K562 (cell line): ENCODE measurements around the gene LGR6. TPM values are rescaled to one million over a fixed set of nuclear protein-coding genes. Genes with fewer than 3 reads are reported as not detected.

Experiments
- ATAC-seq: fragments of 200-7000 bp; cut with Tn5 transposase; 3 replicates; pipeline ENCODE4 v1.9.1; 2020; ENCODE audit warnings: moderate library complexity
- BruUV-seq: library from RNA; stranded (reverse); fragments of 400-500 nt; replicated peaks from 2 replicates; lab custom pipeline; 2021; lab: Mats Ljungman, UMichigan
- CTCF ChIA-PET: fragments of 300-600 bp; formaldehyde crosslinking; extraction: SDS; loops from one replicate; lab custom pipeline; 2021; ENCODE audit warnings: low intra/inter-chr PET ratio; lab: Yijun Ruan, JAX
- POLR2A ChIA-PET: fragments of 300-600, 350-650 bp; sonication (Branson Sonifier 250); formaldehyde crosslinking; extraction: SDS; loops from one replicate; lab custom pipeline; 2021; ENCODE audit warnings: antibody characterized with exemption, inconsistent platforms; lab: Yijun Ruan, JAX
- DNase-seq, 4 experiments: peaks; one replicate each; pipeline versions ENCODE4 v3.0.0 to v3.0.0-alpha.2; 2011 to 2018; ENCODE audit warnings: low spot score in 3 of 4, mixed read lengths in 3 of 4; ENCODE audit errors: extremely low read depth in 1 of 4
- FAIRE-seq: peaks from 2 replicates; lab custom pipeline; 2011; peaks lifted over from hg19 to GRCh38; lab: Jason Lieb, UNC
- H2AFZ ChIP-seq: 2 replicates; pipeline ENCODE4 v1.6.0; 2011; ENCODE audit warnings: low read depth, low read length, control low read depth, inconsistent platforms
- H3K27ac ChIP-seq: fragments of 200-600 bp; 3 replicates; pipeline ENCODE4 v1.8.0; 2011; ENCODE audit warnings: low read depth, mild to moderate bottlenecking, control low read depth, inconsistent platforms, low read length, moderate library complexity, mixed read lengths; ENCODE audit errors: extremely low read depth
- H3K27me3 ChIP-seq, 2 experiments: fragments of 300-600 bp in 1 of 2; 2 replicates in 1 of 2; 3 replicates in 1 of 2; pipeline versions ENCODE4 v1.6.0 to v1.8.0; 2011; ENCODE audit warnings: inconsistent platforms in 2 of 2, low read length in 2 of 2, mild to moderate bottlenecking in 1 of 2, mixed read lengths in 1 of 2, moderate library complexity in 1 of 2; ENCODE audit not compliant: control insufficient read depth in 2 of 2, insufficient read depth in 2 of 2
- H3K36me3 ChIP-seq: fragments of 300-600 bp; 3 replicates; pipeline ENCODE4 v1.8.0; 2011; ENCODE audit warnings: mild to moderate bottlenecking, low read length, inconsistent platforms; ENCODE audit not compliant: control insufficient read depth, insufficient read depth
- H3K4me1 ChIP-seq, 2 experiments: fragments of 200-600 bp in 1 of 2; replicated peaks in 1 of 2; 2 replicates in 1 of 2; 3 replicates in 1 of 2; pipeline versions ENCODE4 v1.5.1 to v1.8.0; 2011; ENCODE audit warnings: inconsistent platforms in 2 of 2, low read length in 2 of 2, mild to moderate bottlenecking in 1 of 2, mixed read lengths in 1 of 2, moderate library complexity in 1 of 2; ENCODE audit not compliant: control insufficient read depth in 2 of 2, insufficient read depth in 2 of 2
- H3K4me2 ChIP-seq: 2 replicates; pipeline ENCODE4 v1.6.1; 2011; ENCODE audit warnings: low read length, control low read depth, inconsistent platforms, mixed read lengths; ENCODE audit not compliant: insufficient read depth
- H3K4me3 ChIP-seq: fragments of 200-600 bp; sonication (generic), shearing (Covaris generic); 2 replicates; pipeline ENCODE4 v1.5.1; 2016; ENCODE audit warnings: control low read depth, inconsistent platforms
- H3K79me2 ChIP-seq: fragments of 200-600 bp; 3 replicates; pipeline ENCODE4 v1.8.0; 2011; ENCODE audit warnings: low read length, inconsistent platforms; ENCODE audit not compliant: control insufficient read depth, insufficient read depth
- H3K9ac ChIP-seq, 2 experiments: 2 replicates each; pipeline versions ENCODE4 v1.6.0 to v1.6.1; 2011; ENCODE audit warnings: low read depth in 2 of 2, low read length in 2 of 2, control low read depth in 1 of 2, inconsistent platforms in 1 of 2, mild to moderate bottlenecking in 1 of 2, mixed read lengths in 1 of 2; ENCODE audit not compliant: insufficient read depth in 1 of 2
- H3K9me1 ChIP-seq: one replicate; pipeline ENCODE4 v1.6.0; 2011; ENCODE audit warnings: inconsistent platforms, mild to moderate bottlenecking, low read length, moderate library complexity; ENCODE audit not compliant: control insufficient read depth, insufficient read depth
- H3K9me3 ChIP-seq: replicated peaks from 2 replicates; pipeline ENCODE4 v1.5.1; 2011; ENCODE audit warnings: low read depth, low read length, inconsistent platforms; ENCODE audit not compliant: control insufficient read depth, insufficient read depth
- H4K20me1 ChIP-seq: replicated peaks from 2 replicates; pipeline ENCODE4 v1.6.1; 2011; ENCODE audit warnings: low read length, inconsistent platforms, mixed read lengths; ENCODE audit not compliant: control insufficient read depth, insufficient read depth
- FIP1L1 ChIP-seq: fragments of 200-400 bp; formaldehyde crosslinking; IDR thresholded peaks from 2 replicates; pipeline ENCODE4 v1.6.1; 2018; ENCODE audit warnings: mild to moderate bottlenecking, low read depth, low read length; ENCODE audit not compliant: poor library complexity, severe bottlenecking
- HES1 ChIP-seq: fragments of 450-650 bp; IDR thresholded peaks from 2 replicates; pipeline ENCODE4 v1.6.1; 2016; ENCODE audit warnings: low read depth, mild to moderate bottlenecking, moderate library complexity
- MYC ChIP-seq, 2 experiments: fragments of 250-450 bp in 1 of 2; sonication (Bioruptor Pico) in 1 of 2; IDR thresholded peaks; 2 replicates each; pipeline versions ENCODE4 v1.5.1 to v1.6.1; 2012 to 2021; ENCODE audit warnings: low read depth in 2 of 2, borderline replicate concordance in 1 of 2, improper control_type of control experiment in 1 of 2, low read length in 1 of 2, mild to moderate bottlenecking in 1 of 2, moderate library complexity in 1 of 2
- NFE2L1 ChIP-seq: fragments of 450-650 bp; IDR thresholded peaks from 2 replicates; pipeline ENCODE4 v1.6.1; 2016; ENCODE audit warnings: missing genetic modification characterization, low read depth, mild to moderate bottlenecking, missing compliant biosample characterization, moderate library complexity, borderline replicate concordance
- PTRF ChIP-seq: fragments of 450-650 bp; IDR thresholded peaks from 2 replicates; pipeline ENCODE4 v1.6.1; 2016; ENCODE audit warnings: mild to moderate bottlenecking, missing genetic modification characterization, missing compliant biosample characterization
- PTTG1 ChIP-seq: fragments of 450-650 bp; IDR thresholded peaks from 2 replicates; pipeline ENCODE4 v1.6.1; 2016; ENCODE audit warnings: low read depth, mild to moderate bottlenecking, missing genetic modification characterization, missing compliant biosample characterization
- ZBTB17 ChIP-seq: fragments of 450-650 bp; formaldehyde crosslinking; IDR thresholded peaks from 2 replicates; pipeline ENCODE4 v1.4.0; 2020; ENCODE audit warnings: mild to moderate bottlenecking
- ZNF316 ChIP-seq: fragments of 450-650 bp; IDR thresholded peaks from 2 replicates; pipeline ENCODE4 v1.6.1; 2016
- ZNF696 ChIP-seq: fragments of 250-450 bp; sonication (Bioruptor Pico); conservative IDR thresholded peaks from 2 replicates; pipeline ENCODE4 v1.4.0; 2020; ENCODE audit warnings: mild to moderate bottlenecking, moderate library complexity
- WGBS: fragments of 100-300 bp; shearing (Covaris generic); methylation state at CpG from one replicate; pipeline ENCODE4 v1.1.6; 2016; ENCODE audit warnings: low coverage, mixed read lengths; ENCODE audit not compliant: insufficient coverage; ENCODE audit errors: missing lambda C conversion rate; 5-methylcytosine and 5-hydroxymethylcytosine counted together
- in situ Hi-C: fragments of 300-500 bp; cut with MboI; formaldehyde crosslinking; loops from 4 replicates; pipeline ENCODE4 v1.15.0; 2018; ENCODE audit warnings: inconsistent platforms, mixed read lengths
- intact Hi-C: fragments of 100-400 bp; cut with micrococcal nuclease; formaldehyde crosslinking; loops from 2 replicates; pipeline ENCODE4 v1.14.2; 2022
- polyA plus RNA-seq, 8 experiments: library from polyadenylated mRNA; depleted of rRNA in 4 of 8; stranded (reverse) in 5 of 8; unstranded in 3 of 8; fragments of >200 nt; fragmentation: Nextera tagmentation in 2 of 8; fragmentation: Illumina TruSeq in 1 of 8; extraction: Ambion mirVana in 2 of 8; extraction: Trizol in 1 of 8; gene quantifications; 2 replicates each; pipeline versions ENCODE4 v1.2.1 to v1.2.3, GENCODE V29; 2011 to 2014; ENCODE audit warnings: inconsistent platforms in 1 of 8, missing spikeins in 1 of 8
- total RNA-seq, 7 experiments: library from RNA; depleted of rRNA in 6 of 7; stranded (reverse); fragments of >200 nt in 6 of 7; fragmentation: Illumina TruSeq in 2 of 7; extraction: Trizol in 2 of 7; gene quantifications; 2 replicates each; pipeline versions ENCODE4 v1.2.1 to v1.2.3, GENCODE V29; 2011 to 2021; ENCODE audit warnings: low replicate concordance in 1 of 7
- TF ChIP-seq, protein P1 (sequence below): fragments of 200-800 bp; sonication (Bioruptor generic); IDR thresholded peaks from 2 replicates; pipeline ENCODE4 v1.6.1; 2016; ENCODE audit warnings: missing genetic modification characterization, missing compliant biosample characterization
- TF ChIP-seq, protein P2 (sequence below): fragments of 450-650 bp; formaldehyde crosslinking; IDR thresholded peaks from 2 replicates; pipeline ENCODE4 v1.4.0; 2022; ENCODE audit warnings: missing genetic modification characterization
- TF ChIP-seq, protein P3 (sequence below): fragments of 250-450 bp; sonication (Bioruptor Pico); IDR thresholded peaks from 2 replicates; pipeline ENCODE4 v1.8.0; 2022; ENCODE audit warnings: moderate library complexity, mild to moderate bottlenecking, inconsistent platforms

The LGR6 gene
- total and polyA plus RNA-seq, 9 of the 15 experiments (the other 6 are each of a cell fraction or from before 2014, with no cell fraction given): 0.01 to 0.54 (median 0.17) TPM; not detected in 1

DNA sequence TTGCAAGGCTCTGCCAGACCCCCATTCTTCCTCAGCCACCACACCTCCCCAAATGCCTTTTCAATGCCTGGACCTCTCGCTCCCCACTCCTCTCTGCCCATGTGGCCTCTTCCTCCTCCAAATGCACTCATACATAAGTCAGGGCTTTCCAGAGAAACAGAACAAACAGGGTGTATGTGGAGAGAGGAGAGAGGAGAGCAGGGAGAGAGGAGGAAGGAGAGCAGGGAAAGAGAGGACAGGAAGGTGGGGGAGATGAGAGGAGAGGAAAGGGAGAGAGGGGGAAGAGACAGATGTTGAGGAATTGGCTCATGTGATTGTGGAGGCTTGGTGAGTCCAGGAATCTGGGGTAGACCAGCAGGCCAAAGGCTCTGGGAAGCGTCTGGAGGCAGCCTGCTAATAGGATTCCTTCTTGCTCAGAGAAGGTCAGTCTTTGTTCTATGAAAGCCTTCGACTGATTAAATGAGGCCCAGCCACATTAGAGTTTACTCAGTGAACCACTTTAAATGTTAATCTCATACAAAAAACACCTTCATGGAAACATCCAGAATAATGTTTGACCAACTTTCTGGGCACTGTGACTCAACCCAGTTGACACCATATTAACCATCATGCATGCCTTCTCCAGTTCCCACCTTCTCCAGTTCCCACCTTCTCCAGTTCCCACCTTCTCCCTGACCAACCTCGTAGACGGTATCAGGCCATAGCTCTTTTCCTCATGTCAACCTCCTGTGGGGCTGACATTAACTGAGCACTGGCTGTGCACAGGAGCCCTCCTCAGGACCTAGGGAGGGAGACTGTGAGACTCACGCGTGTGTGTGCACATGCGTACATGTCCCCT lies 11.3 kb upstream of the LGR6 start:
- 43% methylated on average over 8 of the region's 8 CpGs for WGBS
- CTCF ChIA-PET: no interaction called here
- no TSS peak for BruUV-seq
- Histone ChIP-seq H3K9me1 (peaks cover 5% of the 10 kb centered on the region), H3K79me2 (no peaks in the 10 kb centered on the region), H3K4me2 (no peak overlapping the region), H3K36me3 (0 out of 3 replicates have a peak, but pooled peaks cover 4% of the 10 kb centered on the region), H3K4me3 (no peak overlapping the region), H3K9me3 (no peaks in the 10 kb centered on the region), H3K4me1 (peaks cover 0 to 13% of the 10 kb centered on the region in 2 experiments; a peak in 3 of 5 replicates), H4K20me1 (peaks cover 15% of the 10 kb centered on the region), H3K27me3 (no peaks in the 10 kb centered on the region; a peak in 1 of 5 replicates), H3K9ac (peak overlapping the region in 1 of 2 experiments; percentile 78; a peak in 2 of 4 replicates), H2AFZ (no peak overlapping the region), H3K27ac (no peak overlapping the region)
- in situ Hi-C loops: no loop called here
- DNase-seq (no peak), ATAC-seq (no peak), FAIRE-seq (no peak)
- POLR2A ChIA-PET: interaction anchor here (0.6 to 1.1 kb wide), 2 partner anchors 18 to 363 kb away, joined by 3 to 4 read pairs; no protein-coding TSS in a partner anchor
- intact Hi-C loops: no loop called here
- TF ChIP-seq FIP1L1: no peak
- TF ChIP-seq HES1: 0 out of 2 replicates have a peak, but pooled peaks have one; percentile 54
- no peak for TF ChIP-seq MYC (IDR thresholded peaks at IDR 0.05; ENCODE audit: low read depth, low read length)
- no peak for TF ChIP-seq MYC (CRISPR knock-in tag; IDR thresholded peaks at IDR 0.05; ENCODE audit: borderline replicate concordance, low read depth)
- TF ChIP-seq, protein P1, sequence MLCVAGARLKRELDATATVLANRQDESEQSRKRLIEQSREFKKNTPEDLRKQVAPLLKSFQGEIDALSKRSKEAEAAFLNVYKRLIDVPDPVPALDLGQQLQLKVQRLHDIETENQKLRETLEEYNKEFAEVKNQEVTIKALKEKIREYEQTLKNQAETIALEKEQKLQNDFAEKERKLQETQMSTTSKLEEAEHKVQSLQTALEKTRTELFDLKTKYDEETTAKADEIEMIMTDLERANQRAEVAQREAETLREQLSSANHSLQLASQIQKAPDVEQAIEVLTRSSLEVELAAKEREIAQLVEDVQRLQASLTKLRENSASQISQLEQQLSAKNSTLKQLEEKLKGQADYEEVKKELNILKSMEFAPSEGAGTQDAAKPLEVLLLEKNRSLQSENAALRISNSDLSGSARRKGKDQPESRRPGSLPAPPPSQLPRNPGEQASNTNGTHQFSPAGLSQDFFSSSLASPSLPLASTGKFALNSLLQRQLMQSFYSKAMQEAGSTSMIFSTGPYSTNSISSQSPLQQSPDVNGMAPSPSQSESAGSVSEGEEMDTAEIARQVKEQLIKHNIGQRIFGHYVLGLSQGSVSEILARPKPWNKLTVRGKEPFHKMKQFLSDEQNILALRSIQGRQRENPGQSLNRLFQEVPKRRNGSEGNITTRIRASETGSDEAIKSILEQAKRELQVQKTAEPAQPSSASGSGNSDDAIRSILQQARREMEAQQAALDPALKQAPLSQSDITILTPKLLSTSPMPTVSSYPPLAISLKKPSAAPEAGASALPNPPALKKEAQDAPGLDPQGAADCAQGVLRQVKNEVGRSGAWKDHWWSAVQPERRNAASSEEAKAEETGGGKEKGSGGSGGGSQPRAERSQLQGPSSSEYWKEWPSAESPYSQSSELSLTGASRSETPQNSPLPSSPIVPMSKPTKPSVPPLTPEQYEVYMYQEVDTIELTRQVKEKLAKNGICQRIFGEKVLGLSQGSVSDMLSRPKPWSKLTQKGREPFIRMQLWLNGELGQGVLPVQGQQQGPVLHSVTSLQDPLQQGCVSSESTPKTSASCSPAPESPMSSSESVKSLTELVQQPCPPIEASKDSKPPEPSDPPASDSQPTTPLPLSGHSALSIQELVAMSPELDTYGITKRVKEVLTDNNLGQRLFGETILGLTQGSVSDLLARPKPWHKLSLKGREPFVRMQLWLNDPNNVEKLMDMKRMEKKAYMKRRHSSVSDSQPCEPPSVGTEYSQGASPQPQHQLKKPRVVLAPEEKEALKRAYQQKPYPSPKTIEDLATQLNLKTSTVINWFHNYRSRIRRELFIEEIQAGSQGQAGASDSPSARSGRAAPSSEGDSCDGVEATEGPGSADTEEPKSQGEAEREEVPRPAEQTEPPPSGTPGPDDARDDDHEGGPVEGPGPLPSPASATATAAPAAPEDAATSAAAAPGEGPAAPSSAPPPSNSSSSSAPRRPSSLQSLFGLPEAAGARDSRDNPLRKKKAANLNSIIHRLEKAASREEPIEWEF (CRISPR knock-in tag): no peak
- TF ChIP-seq ZNF316: no peak
- TF ChIP-seq, protein P2, sequence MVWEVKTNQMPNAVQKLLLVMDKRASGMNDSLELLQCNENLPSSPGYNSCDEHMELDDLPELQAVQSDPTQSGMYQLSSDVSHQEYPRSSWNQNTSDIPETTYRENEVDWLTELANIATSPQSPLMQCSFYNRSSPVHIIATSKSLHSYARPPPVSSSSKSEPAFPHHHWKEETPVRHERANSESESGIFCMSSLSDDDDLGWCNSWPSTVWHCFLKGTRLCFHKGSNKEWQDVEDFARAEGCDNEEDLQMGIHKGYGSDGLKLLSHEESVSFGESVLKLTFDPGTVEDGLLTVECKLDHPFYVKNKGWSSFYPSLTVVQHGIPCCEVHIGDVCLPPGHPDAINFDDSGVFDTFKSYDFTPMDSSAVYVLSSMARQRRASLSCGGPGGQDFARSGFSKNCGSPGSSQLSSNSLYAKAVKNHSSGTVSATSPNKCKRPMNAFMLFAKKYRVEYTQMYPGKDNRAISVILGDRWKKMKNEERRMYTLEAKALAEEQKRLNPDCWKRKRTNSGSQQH (CRISPR knock-in tag): peak; percentile 82; the same call in 1 of the 2 replicates
- TF ChIP-seq ZNF696: no peak
- TF ChIP-seq NFE2L1 (tag): no peak
- TF ChIP-seq ZBTB17 (CRISPR knock-in tag): no peak
- no peak for TF ChIP-seq PTTG1 (tag)
- TF ChIP-seq, protein P3, sequence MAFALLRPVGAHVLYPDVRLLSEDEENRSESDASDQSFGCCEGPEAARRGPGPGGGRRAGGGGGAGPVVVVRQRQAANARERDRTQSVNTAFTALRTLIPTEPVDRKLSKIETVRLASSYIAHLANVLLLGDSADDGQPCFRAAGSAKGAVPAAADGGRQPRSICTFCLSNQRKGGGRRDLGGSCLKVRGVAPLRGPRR (CRISPR knock-in tag): no peak
- TF ChIP-seq PTRF (tag): no peak
